Measurements from ENCODE around the gene GPR153. TPM values are rescaled to one million over a fixed set of nuclear protein-coding genes. Genes with fewer than 3 reads are reported as not detected.

The GPR153 gene
- total RNA-seq, 1 experiment from 2014 or later = 3.4 TPM

DNA sequence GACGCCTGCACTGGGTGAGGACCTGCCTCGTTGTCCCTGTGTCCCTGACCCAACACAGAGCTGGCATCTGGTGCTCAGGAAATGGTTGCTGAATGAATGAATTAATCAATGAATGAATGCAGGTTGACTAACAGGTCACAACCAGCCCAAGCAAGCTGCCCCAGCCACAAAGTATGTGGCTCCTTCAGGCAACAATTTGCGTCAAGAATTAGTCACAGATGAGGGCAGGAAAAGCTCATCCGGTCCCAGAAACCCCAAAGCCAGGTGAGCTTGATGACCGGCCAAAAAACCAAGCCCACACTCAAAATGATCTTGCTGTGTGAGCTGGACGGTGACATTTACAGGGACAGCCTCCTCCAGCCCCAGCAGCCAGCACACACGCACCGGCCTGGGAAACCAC lies 40.6 kb upstream of the GPR153 start:
- H3K4me2 ChIP-seq (ENCODE audit: low read depth, low read length, poor library complexity, severe bottlenecking) = no peak overlapping the region
- no peak for DNase-seq
- no peaks in the 10 kb centered on the region for H4K20me1 ChIP-seq (ENCODE audit: insufficient read depth, low read depth, low read length)
- H3K4me1 ChIP-seq (ENCODE audit: low read length) = peaks cover 3% of the 10 kb centered on the region; the same call in 1 of the 2 replicates
- no peak overlapping the region for H3K27ac ChIP-seq (ENCODE audit: low read length)
- no peaks in the 10 kb centered on the region for H3K27me3 ChIP-seq (ENCODE audit: low read length)
- H3K9me2 ChIP-seq (replicated peaks; ENCODE audit: insufficient read depth, low read length) = no peaks in the 10 kb centered on the region
- H2AFZ ChIP-seq (ENCODE audit: low read length) = no peak overlapping the region
- no peak overlapping the region for H3K4me3 ChIP-seq (ENCODE audit: low read length)
- no peak overlapping the region for H3K9ac ChIP-seq (ENCODE audit: low read length)
- H3K9me3 ChIP-seq (ENCODE audit: low read length) = no peaks in the 10 kb centered on the region
- H3K36me3 ChIP-seq (ENCODE audit: insufficient read depth, low read length) = no peaks in the 10 kb centered on the region
- no peaks in the 10 kb centered on the region for H3K79me2 ChIP-seq (ENCODE audit: low read length)

DNA sequence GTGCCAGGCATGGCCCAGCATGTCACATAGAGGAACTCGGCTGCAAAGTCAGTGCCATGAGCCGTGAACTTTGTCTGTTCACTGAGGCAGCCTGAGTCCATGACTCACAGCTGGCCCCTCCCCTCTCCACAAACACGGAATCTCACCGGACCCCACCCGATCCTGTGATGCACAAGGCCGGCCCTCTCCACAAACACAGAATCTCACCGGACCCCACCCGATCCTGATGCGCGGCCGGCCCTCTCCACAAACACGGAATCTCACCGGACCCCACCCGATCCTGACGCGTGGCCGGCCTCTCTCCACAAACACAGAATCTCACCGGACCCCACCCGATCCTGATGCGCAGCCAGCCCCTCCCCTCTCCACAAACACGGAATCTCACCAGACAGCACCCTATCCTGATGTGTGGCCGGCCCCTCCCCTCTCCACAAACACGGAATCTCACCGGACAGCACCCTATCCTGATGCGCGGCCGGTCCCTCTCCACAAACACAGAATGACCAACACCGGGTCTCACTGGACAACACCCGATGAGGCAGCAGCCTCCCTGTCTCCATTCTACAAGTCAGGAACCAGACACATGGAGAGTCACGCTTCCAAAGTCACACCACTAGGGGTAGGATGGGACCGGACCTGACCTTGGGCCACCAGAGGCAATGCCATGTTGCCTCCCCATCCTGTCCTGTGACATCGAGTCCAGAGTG lies 39.6 kb upstream of the GPR153 start:
- Histone ChIP-seq H3K4me2 (ENCODE audit: low read depth, low read length, poor library complexity, severe bottlenecking) (no peak overlapping the region), H4K20me1 (ENCODE audit: insufficient read depth, low read depth, low read length) (no peaks in the 10 kb centered on the region), H3K79me2 (ENCODE audit: low read length) (no peaks in the 10 kb centered on the region), H3K36me3 (ENCODE audit: insufficient read depth, low read length) (no peaks in the 10 kb centered on the region), H3K27ac (ENCODE audit: low read length) (no peak overlapping the region), H3K9me3 (ENCODE audit: low read length) (no peaks in the 10 kb centered on the region), H3K27me3 (ENCODE audit: low read length) (no peaks in the 10 kb centered on the region), H3K4me3 (ENCODE audit: low read length) (no peak overlapping the region), H2AFZ (ENCODE audit: low read length) (no peak overlapping the region), H3K9ac (ENCODE audit: low read length) (no peak overlapping the region), H3K9me2 (replicated peaks; ENCODE audit: insufficient read depth, low read length) (no peaks in the 10 kb centered on the region), H3K4me1 (ENCODE audit: low read length) (peaks cover 3% of the 10 kb centered on the region; the same call in 1 of the 2 replicates)
- DNase-seq = no peak

DNA sequence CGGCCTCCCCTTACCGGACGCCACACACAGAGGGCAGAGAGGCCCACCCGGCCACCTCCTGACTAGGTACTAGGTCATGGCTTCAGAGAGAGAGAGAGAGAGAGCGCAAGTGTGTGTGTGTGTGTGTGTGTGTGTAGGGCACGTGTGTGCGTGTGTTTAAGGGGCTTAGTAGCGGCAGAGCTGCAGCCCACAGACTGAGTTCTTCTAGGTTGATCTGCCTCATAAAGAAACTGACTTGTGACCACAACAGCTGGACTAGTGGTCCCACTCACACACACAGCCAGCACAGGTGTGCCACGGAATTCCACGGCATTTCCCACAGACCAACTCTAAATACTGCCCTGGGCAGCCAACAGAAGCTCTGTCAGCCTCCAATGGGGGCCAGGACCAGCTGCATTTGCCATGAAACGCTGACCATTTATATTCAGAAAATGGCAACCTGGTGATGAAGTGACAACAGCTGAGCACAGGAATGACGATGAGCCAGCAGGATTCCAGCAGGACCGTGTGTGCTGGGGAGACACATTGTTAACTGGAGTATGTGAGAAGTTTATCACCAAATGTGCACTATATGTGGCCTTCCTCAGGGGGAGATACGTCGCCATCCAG lies 38.8 kb upstream of the GPR153 start:
- no peaks in the 10 kb centered on the region for H3K36me3 ChIP-seq (ENCODE audit: insufficient read depth, low read length)
- H3K27me3 ChIP-seq (ENCODE audit: low read length) = no peaks in the 10 kb centered on the region
- no peaks in the 10 kb centered on the region for H3K9me2 ChIP-seq (replicated peaks; ENCODE audit: insufficient read depth, low read length)
- no peaks in the 10 kb centered on the region for H4K20me1 ChIP-seq (ENCODE audit: insufficient read depth, low read depth, low read length)
- DNase-seq = no peak
- no peak overlapping the region for H3K4me2 ChIP-seq (ENCODE audit: low read depth, low read length, poor library complexity, severe bottlenecking)
- no peak overlapping the region for H3K27ac ChIP-seq (ENCODE audit: low read length)
- no peaks in the 10 kb centered on the region for H3K79me2 ChIP-seq (ENCODE audit: low read length)
- no peak overlapping the region for H3K9ac ChIP-seq (ENCODE audit: low read length)
- H3K4me3 ChIP-seq (ENCODE audit: low read length) = no peak overlapping the region
- H3K9me3 ChIP-seq (ENCODE audit: low read length) = no peaks in the 10 kb centered on the region
- H3K4me1 ChIP-seq (ENCODE audit: low read length) = peaks cover 3% of the 10 kb centered on the region; the same call in 1 of the 2 replicates
- no peak overlapping the region for H2AFZ ChIP-seq (ENCODE audit: low read length)

DNA sequence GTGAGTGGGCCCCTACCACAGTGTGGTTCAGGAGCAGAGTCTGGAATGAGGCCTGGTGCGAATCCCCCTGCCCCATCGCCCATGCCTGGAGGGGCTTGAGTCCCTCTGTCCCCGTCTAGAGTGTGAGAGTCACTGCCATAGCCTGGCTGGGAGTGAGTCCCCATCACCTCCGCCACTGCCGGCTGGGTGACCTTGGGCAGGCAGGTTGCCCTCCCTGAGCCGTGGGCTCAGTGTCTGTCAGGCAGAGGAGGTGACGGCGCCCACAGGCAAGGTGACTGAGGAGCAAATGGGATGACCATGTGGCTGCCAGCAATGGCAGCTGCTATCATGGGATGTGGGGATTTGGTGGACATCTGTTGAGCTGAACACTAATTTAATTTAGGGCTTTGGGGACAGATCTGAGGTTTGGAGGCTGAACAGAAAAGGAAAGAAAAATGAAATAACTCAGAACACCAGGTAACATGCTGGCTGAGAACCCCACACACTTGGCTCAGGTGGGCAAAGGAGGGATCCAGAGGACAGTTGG lies 38.1 kb upstream of the GPR153 start:
- H3K9me2 ChIP-seq (replicated peaks; ENCODE audit: insufficient read depth, low read length) = no peaks in the 10 kb centered on the region
- H3K79me2 ChIP-seq (ENCODE audit: low read length) = no peaks in the 10 kb centered on the region
- no peak for DNase-seq
- no peak overlapping the region for H3K27ac ChIP-seq (ENCODE audit: low read length)
- no peaks in the 10 kb centered on the region for H4K20me1 ChIP-seq (ENCODE audit: insufficient read depth, low read depth, low read length)
- H3K4me1 ChIP-seq (ENCODE audit: low read length) = peaks cover 3% of the 10 kb centered on the region; the same call in 1 of the 2 replicates
- no peak overlapping the region for H2AFZ ChIP-seq (ENCODE audit: low read length)
- no peaks in the 10 kb centered on the region for H3K36me3 ChIP-seq (ENCODE audit: insufficient read depth, low read length)
- no peak overlapping the region for H3K9ac ChIP-seq (ENCODE audit: low read length)
- H3K4me2 ChIP-seq (ENCODE audit: low read depth, low read length, poor library complexity, severe bottlenecking) = no peak overlapping the region
- H3K4me3 ChIP-seq (ENCODE audit: low read length) = no peak overlapping the region
- H3K9me3 ChIP-seq (ENCODE audit: low read length) = no peaks in the 10 kb centered on the region
- no peaks in the 10 kb centered on the region for H3K27me3 ChIP-seq (ENCODE audit: low read length)

DNA sequence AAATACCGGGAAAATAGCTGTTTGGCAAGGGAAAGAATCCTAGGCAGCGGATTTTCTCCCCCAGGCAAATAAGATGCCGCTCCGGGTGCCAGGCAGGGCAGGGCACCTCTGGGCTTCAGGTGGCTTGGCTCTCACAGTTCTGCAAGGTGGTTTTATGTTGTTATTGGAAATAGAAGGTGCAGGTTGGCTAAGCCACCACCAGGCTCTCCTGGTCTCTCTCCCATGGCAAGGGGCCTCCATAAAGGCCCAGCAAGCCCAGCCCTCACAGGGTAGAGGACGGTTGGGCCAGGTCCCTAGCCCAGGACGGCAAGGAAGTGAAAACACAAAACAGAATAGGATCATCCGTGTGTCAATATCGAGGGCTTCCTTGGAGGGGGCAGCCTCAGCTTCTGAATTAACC lies 37.6 kb upstream of the GPR153 start:
- DNase-seq = no peak
- Histone ChIP-seq H3K36me3 (ENCODE audit: insufficient read depth, low read length) (no peaks in the 10 kb centered on the region), H3K9me2 (replicated peaks; ENCODE audit: insufficient read depth, low read length) (no peaks in the 10 kb centered on the region), H3K9ac (ENCODE audit: low read length) (no peak overlapping the region), H3K9me3 (ENCODE audit: low read length) (no peaks in the 10 kb centered on the region), H2AFZ (ENCODE audit: low read length) (no peak overlapping the region), H4K20me1 (ENCODE audit: insufficient read depth, low read depth, low read length) (no peaks in the 10 kb centered on the region), H3K4me3 (ENCODE audit: low read length) (no peak overlapping the region), H3K4me1 (ENCODE audit: low read length) (no peaks in the 10 kb centered on the region), H3K79me2 (ENCODE audit: low read length) (no peaks in the 10 kb centered on the region), H3K4me2 (ENCODE audit: low read depth, low read length, poor library complexity, severe bottlenecking) (no peak overlapping the region), H3K27me3 (ENCODE audit: low read length) (no peaks in the 10 kb centered on the region), H3K27ac (ENCODE audit: low read length) (no peak overlapping the region)

DNA sequence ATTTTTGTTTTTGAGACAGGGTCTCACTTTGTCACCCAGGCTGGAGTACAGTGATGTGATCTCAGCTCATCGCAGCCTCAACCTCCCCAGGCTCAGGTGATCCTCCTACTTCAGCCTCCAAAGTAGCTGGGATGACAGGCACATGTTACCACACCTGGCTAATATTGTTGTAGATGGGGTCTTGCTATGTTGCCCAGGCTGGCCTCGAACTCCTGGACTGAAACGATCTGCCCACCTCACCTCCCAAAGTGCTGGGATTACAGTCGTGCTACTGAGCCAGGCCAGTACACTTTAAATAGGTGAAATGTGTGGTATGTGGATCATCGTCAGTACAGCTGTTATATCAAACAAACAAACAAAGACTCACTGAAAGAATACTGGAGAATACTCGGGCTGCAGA lies 35.0 kb upstream of the GPR153 start:
- Histone ChIP-seq H4K20me1 (ENCODE audit: insufficient read depth, low read depth, low read length) (no peaks in the 10 kb centered on the region), H3K27ac (ENCODE audit: low read length) (no peak overlapping the region), H3K79me2 (ENCODE audit: low read length) (no peaks in the 10 kb centered on the region), H3K4me1 (ENCODE audit: low read length) (peaks cover 6% of the 10 kb centered on the region), H3K9me3 (ENCODE audit: low read length) (no peaks in the 10 kb centered on the region), H3K4me2 (ENCODE audit: low read depth, low read length, poor library complexity, severe bottlenecking) (no peak overlapping the region), H3K9ac (ENCODE audit: low read length) (no peak overlapping the region), H3K27me3 (ENCODE audit: low read length) (no peaks in the 10 kb centered on the region), H2AFZ (ENCODE audit: low read length) (no peak overlapping the region), H3K4me3 (ENCODE audit: low read length) (no peak overlapping the region), H3K9me2 (replicated peaks; ENCODE audit: insufficient read depth, low read length) (no peaks in the 10 kb centered on the region), H3K36me3 (ENCODE audit: insufficient read depth, low read length) (no peaks in the 10 kb centered on the region)
- no peak for DNase-seq

DNA sequence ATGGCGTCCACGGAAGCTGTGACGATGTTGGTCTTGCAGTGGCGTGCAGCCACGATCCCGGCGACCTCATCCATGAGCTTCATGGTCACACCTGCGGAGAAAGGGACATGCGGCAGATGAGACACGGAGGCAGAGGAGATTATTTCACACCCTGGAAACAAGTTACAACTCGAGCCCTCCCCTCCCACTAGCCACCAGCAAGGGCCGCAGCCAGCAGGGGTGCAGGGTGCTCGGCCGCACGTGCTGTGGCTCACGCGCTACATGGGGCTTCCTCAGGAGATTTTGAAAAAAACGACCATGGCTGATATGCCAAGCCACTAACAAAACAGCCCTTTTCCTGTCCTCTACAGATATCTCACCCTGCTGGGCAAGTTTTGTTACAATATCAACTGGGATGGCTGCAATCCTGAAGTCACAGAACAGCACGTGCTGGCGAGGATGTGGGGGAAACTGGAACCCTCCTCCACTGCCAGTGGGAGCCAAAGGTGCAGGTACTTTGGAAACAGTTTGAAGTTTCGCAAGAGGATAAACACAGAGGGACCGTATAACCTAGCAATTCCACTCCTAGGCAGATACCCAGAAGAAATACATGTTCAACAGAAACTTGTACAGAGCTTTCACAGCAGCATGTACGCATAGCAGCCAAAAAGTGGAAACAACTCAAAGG lies 34.1 kb upstream of the GPR153 start:
- Histone ChIP-seq H3K9ac (ENCODE audit: low read length) (no peak overlapping the region), H3K27ac (ENCODE audit: low read length) (no peak overlapping the region), H3K4me1 (ENCODE audit: low read length) (peaks cover 8% of the 10 kb centered on the region)

More for the DNA sequence above, 34.1 kb upstream of the GPR153 start:
- H3K79me2 ChIP-seq (ENCODE audit: low read length) = no peaks in the 10 kb centered on the region
- no peak for DNase-seq
- H4K20me1 ChIP-seq (ENCODE audit: insufficient read depth, low read depth, low read length) = no peaks in the 10 kb centered on the region
- H3K4me3 ChIP-seq (ENCODE audit: low read length) = no peak overlapping the region
- H3K4me2 ChIP-seq (ENCODE audit: low read depth, low read length, poor library complexity, severe bottlenecking) = no peak overlapping the region
- no peak overlapping the region for H2AFZ ChIP-seq (ENCODE audit: low read length)
- no peaks in the 10 kb centered on the region for H3K27me3 ChIP-seq (ENCODE audit: low read length)
- no peaks in the 10 kb centered on the region for H3K9me3 ChIP-seq (ENCODE audit: low read length)
- no peaks in the 10 kb centered on the region for H3K36me3 ChIP-seq (ENCODE audit: insufficient read depth, low read length)
- no peaks in the 10 kb centered on the region for H3K9me2 ChIP-seq (replicated peaks; ENCODE audit: insufficient read depth, low read length)

All from Karpas-422 (cell line).